Measurements from ENCODE around the gene TESMIN.

Gene TESMIN

DNA sequence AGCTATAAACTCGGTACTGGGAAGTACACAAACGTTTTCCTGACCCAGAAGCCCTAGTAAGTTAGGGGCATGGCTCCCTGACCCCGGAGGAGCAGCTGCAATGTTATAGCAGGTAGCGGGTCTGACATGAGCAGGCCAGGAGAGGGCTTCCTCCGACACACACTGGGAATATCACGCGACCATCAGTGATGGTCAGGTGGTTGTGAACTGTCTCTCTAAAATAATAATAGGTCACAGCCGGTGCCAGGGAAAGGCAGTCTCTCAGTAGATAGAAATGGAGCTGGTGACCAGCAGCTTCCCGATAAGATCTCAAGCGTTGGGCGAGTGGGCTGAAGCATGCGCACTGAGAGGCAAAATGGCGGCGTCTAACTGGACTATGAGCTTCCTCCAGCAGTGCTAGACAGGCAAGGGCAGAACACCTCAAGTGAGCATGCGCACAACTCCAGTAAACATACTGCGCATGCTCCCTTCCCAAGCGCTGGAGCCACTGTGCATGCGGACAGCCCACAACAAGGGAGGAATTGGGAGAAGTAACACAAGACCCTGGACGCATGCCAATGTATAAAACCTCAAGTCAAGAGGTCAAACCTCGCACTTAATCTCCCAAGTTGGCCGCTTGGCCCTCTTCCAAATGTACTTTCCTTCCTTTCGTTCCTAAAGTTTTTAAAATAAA, 22.3 kb upstream of the TESMIN start:
- no peak overlapping the region for H3K9ac ChIP-seq (ENCODE audit: low read length)
- no peak overlapping the region for H3K4me3 ChIP-seq (ENCODE audit: low read length)
- H3F3A ChIP-seq (ENCODE audit: insufficient read depth, low read length) = no peaks in the 10 kb centered on the region
- H3K9me2 ChIP-seq (replicated peaks; ENCODE audit: insufficient read depth, low read length) = no peaks in the 10 kb centered on the region
- no peak for DNase-seq
- no peak for TF ChIP-seq EZH2phosphoT487 (IDR thresholded peaks at IDR 0.05; ENCODE audit: low read length)
- TF ChIP-seq, protein P1, sequence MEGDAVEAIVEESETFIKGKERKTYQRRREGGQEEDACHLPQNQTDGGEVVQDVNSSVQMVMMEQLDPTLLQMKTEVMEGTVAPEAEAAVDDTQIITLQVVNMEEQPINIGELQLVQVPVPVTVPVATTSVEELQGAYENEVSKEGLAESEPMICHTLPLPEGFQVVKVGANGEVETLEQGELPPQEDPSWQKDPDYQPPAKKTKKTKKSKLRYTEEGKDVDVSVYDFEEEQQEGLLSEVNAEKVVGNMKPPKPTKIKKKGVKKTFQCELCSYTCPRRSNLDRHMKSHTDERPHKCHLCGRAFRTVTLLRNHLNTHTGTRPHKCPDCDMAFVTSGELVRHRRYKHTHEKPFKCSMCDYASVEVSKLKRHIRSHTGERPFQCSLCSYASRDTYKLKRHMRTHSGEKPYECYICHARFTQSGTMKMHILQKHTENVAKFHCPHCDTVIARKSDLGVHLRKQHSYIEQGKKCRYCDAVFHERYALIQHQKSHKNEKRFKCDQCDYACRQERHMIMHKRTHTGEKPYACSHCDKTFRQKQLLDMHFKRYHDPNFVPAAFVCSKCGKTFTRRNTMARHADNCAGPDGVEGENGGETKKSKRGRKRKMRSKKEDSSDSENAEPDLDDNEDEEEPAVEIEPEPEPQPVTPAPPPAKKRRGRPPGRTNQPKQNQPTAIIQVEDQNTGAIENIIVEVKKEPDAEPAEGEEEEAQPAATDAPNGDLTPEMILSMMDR (IDR thresholded peaks at IDR 0.05; ENCODE audit: low read length) = no peak
- TF ChIP-seq EZH2 (optimal IDR thresholded peaks at IDR 0.05; ENCODE audit: low read depth, low read length) = no peak
- no peaks in the 10 kb centered on the region for H4K20me1 ChIP-seq (ENCODE audit: insufficient read depth, low read length)
- H3K4me2 ChIP-seq (ENCODE audit: low read depth, low read length) = no peak overlapping the region
- no peaks in the 10 kb centered on the region; the same call in 1 of the 2 replicates for H3K36me3 ChIP-seq (replicated peaks; ENCODE audit: insufficient read depth, low read length)
- H3K27me3 ChIP-seq (replicated peaks; ENCODE audit: insufficient read depth, low read length) = no peaks in the 10 kb centered on the region
- no peaks in the 10 kb centered on the region for H3K79me2 ChIP-seq (ENCODE audit: low read length)
- H3K27ac ChIP-seq (ENCODE audit: low read length) = no peak overlapping the region
- H2AFZ ChIP-seq (ENCODE audit: low read length) = no peak overlapping the region
- no peaks in the 10 kb centered on the region for H3K4me1 ChIP-seq (ENCODE audit: low read length)
- no peaks in the 10 kb centered on the region for H3K9me3 ChIP-seq (replicated peaks; ENCODE audit: insufficient read depth, low read length)

DNA sequence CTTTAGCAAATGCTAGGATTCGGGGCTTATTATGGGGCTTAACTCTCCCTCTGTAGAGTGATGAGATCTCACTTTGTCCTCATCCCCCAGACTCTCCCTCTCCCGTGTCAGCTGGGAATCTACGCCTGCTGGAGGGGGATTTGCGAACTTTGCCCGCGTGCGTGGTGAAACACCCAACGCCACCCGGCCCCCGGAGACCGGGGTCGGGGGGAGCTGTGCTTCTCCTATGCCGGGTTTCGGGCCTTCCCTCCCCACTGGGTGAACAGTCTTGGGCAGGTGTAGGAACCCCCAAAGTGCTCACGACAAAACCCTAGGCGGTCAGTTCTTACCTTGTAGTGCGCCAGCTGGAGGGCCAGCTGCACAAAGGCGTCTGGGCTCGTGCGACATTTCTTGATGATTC, 21.6 kb upstream of the TESMIN start:
- Histone ChIP-seq H3K9ac (ENCODE audit: low read length) (no peak overlapping the region), H2AFZ (ENCODE audit: low read length) (no peak overlapping the region), H4K20me1 (ENCODE audit: insufficient read depth, low read length) (no peaks in the 10 kb centered on the region), H3K27me3 (replicated peaks; ENCODE audit: insufficient read depth, low read length) (no peaks in the 10 kb centered on the region), H3K79me2 (ENCODE audit: low read length) (no peaks in the 10 kb centered on the region), H3K9me2 (replicated peaks; ENCODE audit: insufficient read depth, low read length) (no peaks in the 10 kb centered on the region), H3F3A (ENCODE audit: insufficient read depth, low read length) (no peaks in the 10 kb centered on the region), H3K4me3 (ENCODE audit: low read length) (no peak overlapping the region), H3K4me1 (ENCODE audit: low read length) (no peaks in the 10 kb centered on the region), H3K36me3 (replicated peaks; ENCODE audit: insufficient read depth, low read length) (no peaks in the 10 kb centered on the region; the same call in 1 of the 2 replicates), H3K27ac (ENCODE audit: low read length) (no peak overlapping the region), H3K4me2 (ENCODE audit: low read depth, low read length) (no peak overlapping the region), H3K9me3 (replicated peaks; ENCODE audit: insufficient read depth, low read length) (no peaks in the 10 kb centered on the region)
- TF ChIP-seq, protein P1 (IDR thresholded peaks at IDR 0.05; ENCODE audit: low read length) = no peak
- TF ChIP-seq EZH2 (optimal IDR thresholded peaks at IDR 0.05; ENCODE audit: low read depth, low read length) = no peak
- no peak for TF ChIP-seq EZH2phosphoT487 (IDR thresholded peaks at IDR 0.05; ENCODE audit: low read length)
- DNase-seq = no peak

DNA sequence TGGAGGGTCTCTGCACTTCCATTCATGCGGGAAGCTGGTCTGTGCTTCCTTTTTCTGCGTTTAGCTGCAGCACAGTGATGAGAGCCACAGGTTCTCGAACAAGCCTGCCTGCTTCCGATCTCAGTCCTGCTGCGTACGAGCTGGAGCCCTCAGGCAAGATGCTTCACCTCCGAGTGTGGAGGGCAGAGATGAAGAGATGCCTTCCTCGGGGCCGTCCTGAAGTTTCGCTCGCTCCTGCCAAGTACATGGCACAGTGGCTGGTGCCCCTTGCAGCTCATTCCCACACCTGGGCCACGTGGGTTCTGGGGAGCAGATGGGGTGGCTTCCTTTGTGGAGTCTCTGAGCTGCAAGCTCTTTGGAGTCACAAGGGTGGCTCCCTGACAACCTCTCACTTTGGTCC, 19.5 kb upstream of the TESMIN start:
- Histone ChIP-seq H3K79me2 (ENCODE audit: low read length) (no peaks in the 10 kb centered on the region), H2AFZ (ENCODE audit: low read length) (no peak overlapping the region), H3K9me2 (replicated peaks; ENCODE audit: insufficient read depth, low read length) (no peaks in the 10 kb centered on the region), H3K9me3 (replicated peaks; ENCODE audit: insufficient read depth, low read length) (no peaks in the 10 kb centered on the region), H3K27me3 (replicated peaks; ENCODE audit: insufficient read depth, low read length) (no peaks in the 10 kb centered on the region), H3K9ac (ENCODE audit: low read length) (no peak overlapping the region), H3K4me3 (ENCODE audit: low read length) (no peak overlapping the region), H3K27ac (ENCODE audit: low read length) (no peak overlapping the region), H4K20me1 (ENCODE audit: insufficient read depth, low read length) (no peaks in the 10 kb centered on the region), H3K36me3 (replicated peaks; ENCODE audit: insufficient read depth, low read length) (no peaks in the 10 kb centered on the region; the same call in 1 of the 2 replicates), H3K4me2 (ENCODE audit: low read depth, low read length) (no peak overlapping the region), H3F3A (ENCODE audit: insufficient read depth, low read length) (no peaks in the 10 kb centered on the region), H3K4me1 (ENCODE audit: low read length) (no peaks in the 10 kb centered on the region)
- TF ChIP-seq, protein P1 (IDR thresholded peaks at IDR 0.05; ENCODE audit: low read length) = no peak
- TF ChIP-seq EZH2phosphoT487 (IDR thresholded peaks at IDR 0.05; ENCODE audit: low read length) (no peak), EZH2 (optimal IDR thresholded peaks at IDR 0.05; ENCODE audit: low read depth, low read length) (no peak)
- DNase-seq = no peak
